Fibroblast of mammary gland (primary cell): ENCODE measurements around the gene CFAP97D2.
"Not testable (repeated sequence)": the region's sequence is repeated elsewhere in the genome, so short reads cannot be mapped to it uniquely, and the experiment has no call there.

Experiments
- DNase-seq: peaks from one replicate; pipeline ENCODE4 v3.0.0-alpha.2; 2010; ENCODE audit warnings: low read depth
- H3K4me3 ChIP-seq: 2 replicates; pipeline ENCODE4 v1.5.1; 2011; ENCODE audit warnings: low read depth, mild to moderate bottlenecking, low read length, moderate library complexity; ENCODE audit not compliant: control insufficient read depth
- TF ChIP-seq, protein P1 (sequence below): conservative IDR thresholded peaks from 2 replicates; pipeline ENCODE4 v1.5.1; 2011; ENCODE audit warnings: low read depth, low read length, inconsistent platforms; ENCODE audit not compliant: control insufficient read depth, insufficient read depth

The CFAP97D2 gene

DNA sequence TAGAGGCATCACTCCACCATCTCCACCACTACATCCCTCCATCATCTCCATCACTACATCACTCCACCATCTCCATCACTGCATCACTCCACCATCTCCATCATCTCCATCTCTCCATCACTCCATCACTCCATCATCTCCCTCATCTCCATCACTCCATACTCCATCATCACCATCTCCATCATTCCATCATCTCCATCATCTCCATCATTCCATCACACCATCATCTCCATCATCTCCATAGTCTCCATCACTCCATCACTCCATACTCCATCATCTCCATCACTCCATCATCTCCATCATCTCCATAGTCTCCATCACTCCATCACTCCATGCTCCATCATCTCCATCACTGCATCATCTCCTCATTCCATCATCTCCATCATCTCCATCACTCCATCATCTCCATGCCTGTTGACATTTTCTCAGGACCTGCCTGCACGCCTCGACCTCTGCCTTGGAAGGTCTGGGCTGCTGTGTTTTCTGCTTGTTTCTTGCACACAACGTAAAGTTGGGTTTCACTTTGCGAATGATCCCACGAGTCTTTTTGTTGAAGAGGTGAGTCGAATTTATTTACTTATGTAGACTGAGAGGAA, 25.5 kb upstream of the CFAP97D2 start:
- TF ChIP-seq, protein P1, sequence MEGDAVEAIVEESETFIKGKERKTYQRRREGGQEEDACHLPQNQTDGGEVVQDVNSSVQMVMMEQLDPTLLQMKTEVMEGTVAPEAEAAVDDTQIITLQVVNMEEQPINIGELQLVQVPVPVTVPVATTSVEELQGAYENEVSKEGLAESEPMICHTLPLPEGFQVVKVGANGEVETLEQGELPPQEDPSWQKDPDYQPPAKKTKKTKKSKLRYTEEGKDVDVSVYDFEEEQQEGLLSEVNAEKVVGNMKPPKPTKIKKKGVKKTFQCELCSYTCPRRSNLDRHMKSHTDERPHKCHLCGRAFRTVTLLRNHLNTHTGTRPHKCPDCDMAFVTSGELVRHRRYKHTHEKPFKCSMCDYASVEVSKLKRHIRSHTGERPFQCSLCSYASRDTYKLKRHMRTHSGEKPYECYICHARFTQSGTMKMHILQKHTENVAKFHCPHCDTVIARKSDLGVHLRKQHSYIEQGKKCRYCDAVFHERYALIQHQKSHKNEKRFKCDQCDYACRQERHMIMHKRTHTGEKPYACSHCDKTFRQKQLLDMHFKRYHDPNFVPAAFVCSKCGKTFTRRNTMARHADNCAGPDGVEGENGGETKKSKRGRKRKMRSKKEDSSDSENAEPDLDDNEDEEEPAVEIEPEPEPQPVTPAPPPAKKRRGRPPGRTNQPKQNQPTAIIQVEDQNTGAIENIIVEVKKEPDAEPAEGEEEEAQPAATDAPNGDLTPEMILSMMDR = no peak
- no peak for DNase-seq
- no peak overlapping the region for H3K4me3 ChIP-seq

DNA sequence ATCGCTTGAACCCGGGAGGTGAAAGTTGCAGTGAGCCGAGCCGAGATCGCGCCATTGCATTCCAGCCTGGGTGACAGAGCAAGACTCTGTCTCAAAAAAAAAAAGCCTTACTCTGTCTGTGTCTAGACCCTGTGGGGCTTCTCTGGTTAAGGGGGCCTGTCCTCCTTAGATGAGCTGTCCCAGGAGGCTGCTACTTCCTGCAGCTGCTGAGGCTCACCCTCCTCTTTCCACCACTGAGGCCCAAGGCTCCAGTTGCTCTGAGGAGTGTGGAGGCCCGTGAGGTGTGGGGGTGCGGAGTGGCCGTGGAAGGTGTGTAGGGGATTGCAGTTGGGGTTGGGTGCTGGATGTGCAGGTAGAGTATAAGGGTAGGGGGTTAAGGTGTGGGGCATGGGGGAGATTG, 24.6 kb upstream of the CFAP97D2 start:
- no peak for DNase-seq
- TF ChIP-seq, protein P1 = no peak

DNA sequence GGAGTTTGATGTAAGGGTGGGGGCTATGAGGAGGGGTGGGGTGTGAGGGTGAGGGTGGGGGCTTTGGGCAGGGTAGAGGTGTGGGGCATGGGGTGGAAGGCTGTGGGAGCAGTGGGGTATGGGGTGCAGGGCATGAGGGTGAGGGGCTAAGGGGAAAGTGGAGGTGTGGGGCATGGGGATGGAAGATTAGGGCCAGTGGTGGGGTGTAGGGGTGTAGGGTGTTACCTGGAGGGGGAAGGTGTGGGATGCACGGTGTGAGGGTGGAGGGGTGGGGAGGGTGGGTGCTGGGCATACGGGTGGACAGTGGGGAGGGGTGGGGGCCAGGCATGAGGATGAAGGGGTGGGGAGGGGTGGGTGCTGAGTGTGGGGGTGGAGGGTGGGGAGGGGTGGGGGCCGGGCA, 23.7 kb upstream of the CFAP97D2 start:
- DNase-seq = no peak
- TF ChIP-seq, protein P1 = no peak
- H3K4me3 ChIP-seq = no peak overlapping the region

More for the DNA sequence above, 24.6 kb upstream of the CFAP97D2 start:
- no peak overlapping the region for H3K4me3 ChIP-seq

DNA sequence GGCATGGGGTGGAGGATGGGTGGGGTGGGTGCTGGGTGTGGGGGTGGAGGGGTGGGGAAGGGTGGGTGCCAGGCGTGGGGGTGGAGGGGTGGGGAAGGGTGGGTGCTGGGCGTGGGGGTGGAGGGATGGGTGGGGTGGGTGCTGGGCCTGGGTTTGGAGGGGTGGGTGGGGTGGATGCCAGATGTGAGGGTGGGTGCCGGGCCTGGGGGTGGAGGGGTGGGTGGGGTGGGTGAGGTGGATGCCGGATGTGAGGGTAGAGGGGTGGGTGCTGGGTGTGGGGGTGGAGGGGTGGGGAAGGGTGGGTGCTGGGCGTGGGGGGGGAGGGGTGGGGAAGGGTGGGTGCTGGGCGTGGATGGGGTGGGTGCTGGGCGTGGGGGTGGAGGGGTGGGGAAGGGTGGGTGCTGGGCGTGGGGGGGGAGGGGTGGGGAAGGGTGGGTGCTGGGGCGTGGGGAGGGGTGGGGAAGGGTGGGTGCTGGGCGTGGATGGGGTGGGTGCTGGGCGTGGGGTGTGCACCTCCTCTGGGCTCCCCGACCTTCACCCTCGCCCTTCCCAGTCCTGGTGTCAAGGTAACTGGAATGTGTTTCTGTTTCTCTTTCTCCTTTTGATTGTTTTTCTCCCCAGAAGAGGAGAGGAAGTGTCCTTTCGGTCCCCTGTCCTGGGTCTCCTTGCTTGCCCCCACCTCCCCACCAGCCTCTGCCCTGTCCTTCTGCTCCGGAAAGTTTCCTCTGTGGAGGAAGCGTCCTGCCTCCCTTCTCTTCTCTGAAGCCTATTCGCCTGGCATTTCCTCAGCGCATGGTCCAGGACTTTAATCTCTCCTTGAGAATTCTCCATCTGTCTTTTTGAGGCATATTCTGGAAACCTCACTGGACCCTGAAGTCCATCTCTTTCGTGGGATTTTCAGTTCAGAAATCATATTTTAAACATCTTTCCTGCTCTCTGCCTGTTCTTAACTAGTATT, 22.9 kb upstream of the CFAP97D2 start:
- TF ChIP-seq, protein P1 = no peak
- no peak overlapping the region for H3K4me3 ChIP-seq
- no peak for DNase-seq

DNA sequence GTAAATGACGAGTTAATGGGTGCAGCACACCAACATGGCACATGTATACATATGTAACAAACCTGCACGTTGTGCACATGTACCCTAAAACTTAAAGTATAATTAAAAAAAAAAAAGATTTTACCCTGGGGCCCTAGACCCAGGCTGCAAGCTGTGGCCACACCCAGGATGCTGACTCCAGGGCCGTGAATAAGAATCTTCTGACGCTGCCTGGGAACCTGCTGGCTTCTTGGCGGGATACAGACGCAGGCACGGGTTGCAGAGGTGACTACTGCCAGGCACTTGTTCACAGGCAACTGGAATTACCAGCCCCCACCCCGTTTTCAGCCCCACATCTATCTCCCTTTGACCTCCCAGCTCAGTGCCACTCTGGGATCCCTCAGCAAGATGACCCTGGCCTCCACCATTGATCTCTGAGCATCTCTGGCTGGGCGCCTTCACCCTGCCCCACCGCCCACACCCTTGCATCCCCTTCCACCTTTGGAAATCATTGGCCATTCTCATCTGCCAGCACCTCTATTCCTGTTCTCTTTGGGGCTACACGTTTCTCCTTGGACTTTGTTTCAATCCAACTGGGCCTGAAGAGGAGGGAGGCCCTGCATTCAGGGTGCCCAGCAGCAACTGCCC, 21.1 kb upstream of the CFAP97D2 start:
- no peak overlapping the region for H3K4me3 ChIP-seq
- no peak for DNase-seq
- TF ChIP-seq, protein P1 = no peak

DNA sequence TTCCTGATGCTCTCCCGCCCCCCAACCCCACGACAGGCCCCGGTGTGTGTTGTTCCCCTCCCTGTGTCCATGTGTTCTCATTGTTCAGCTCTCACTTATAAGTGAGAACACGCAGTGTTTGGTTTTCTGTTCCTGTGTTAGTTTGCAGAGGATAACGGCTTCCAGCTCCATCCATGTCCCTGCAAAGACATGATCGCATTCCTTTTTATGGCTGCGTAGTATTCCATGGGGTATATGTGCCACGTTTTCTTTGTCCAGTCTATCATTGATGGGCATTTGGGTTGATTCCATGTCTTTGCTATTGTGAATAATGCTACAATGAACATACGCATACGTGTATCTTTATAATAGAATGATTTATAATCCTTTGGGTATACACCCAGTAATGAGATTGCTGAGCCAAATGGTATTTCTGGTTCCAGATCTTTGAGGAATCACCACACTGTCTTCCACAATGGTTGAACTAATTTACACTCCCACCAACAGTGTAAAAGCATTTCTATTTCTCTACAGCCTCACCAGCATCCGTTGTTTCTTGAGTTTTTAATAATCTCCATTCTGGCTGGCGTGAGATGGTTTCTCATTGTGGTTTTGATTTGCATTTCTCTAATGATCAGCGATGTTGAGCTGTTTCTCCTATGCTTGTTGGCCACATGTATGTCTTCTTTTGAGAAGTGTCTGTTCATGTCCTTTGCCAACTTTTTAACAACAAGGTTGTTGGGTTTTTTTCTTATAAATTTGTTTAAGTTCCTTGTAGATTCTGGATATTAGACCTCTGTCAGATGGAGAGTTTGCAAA, 20.0 kb upstream of the CFAP97D2 start:
- DNase-seq, H3K4me3 ChIP-seq: not testable (repeated sequence)
